A549 (cell line): ENCODE results near the gene ADPRHL1. TPM values are rescaled to one million over a fixed set of nuclear protein-coding genes. Genes with fewer than 3 reads are reported as not detected.

Source experiments
- ATAC-seq, 2 experiments: fragments of 200-7000 bp in 1 of 2; fragments of >200 bp in 1 of 2; cut with Nextera tagmentation in 1 of 2; cut with Tn5 transposase in 1 of 2; 3 replicates each; pipeline versions ENCODE4 v1.8.0 to v1.9.1; 2018 to 2020; ENCODE audit warnings: mild to moderate bottlenecking in 1 of 2, moderate library complexity in 1 of 2
- CTCF ChIA-PET: fragments of 300-600 bp; sonication (Branson Sonifier 250); formaldehyde crosslinking; extraction: SDS; loops from one replicate; lab custom pipeline; 2021; ENCODE audit warnings: antibody characterized with exemption, inconsistent platforms; lab: Yijun Ruan, JAX
- POLR2A ChIA-PET: fragments of 350-600 bp; formaldehyde crosslinking; extraction: SDS; loops from one replicate; lab custom pipeline; 2021; ENCODE audit warnings: antibody characterized with exemption, inconsistent platforms; lab: Yijun Ruan, JAX
- DNase-seq, 2 experiments: peaks; one replicate each; pipeline versions ENCODE4 v3.0.0 to v3.0.0-alpha.2; 2011 to 2016; ENCODE audit warnings: low read depth in 1 of 2, low spot score in 1 of 2
- FAIRE-seq: peaks from 2 replicates; lab custom pipeline; 2011; peaks lifted over from hg19 to GRCh38; lab: Jason Lieb, UNC
- H3K27ac ChIP-seq, 2 experiments: fragments of >200 bp; sonication (Bioruptor Twin); formaldehyde crosslinking; 3 replicates each; pipeline ENCODE4 v1.5.1; 2016 to 2017
- H3K4me1 ChIP-seq: fragments of >200 bp; sonication (Bioruptor Twin); formaldehyde crosslinking; 3 replicates; pipeline ENCODE4 v1.6.1; 2016
- H3K4me2 ChIP-seq: fragments of >200 bp; sonication (Bioruptor Twin); formaldehyde crosslinking; 3 replicates; pipeline ENCODE4 v1.6.1; 2016
- H3K4me3 ChIP-seq: fragments of >200 bp; sonication (Bioruptor Twin); formaldehyde crosslinking; 3 replicates; pipeline ENCODE4 v1.5.1; 2016
- H3K9me3 ChIP-seq: fragments of >200 bp; sonication (Bioruptor Twin); formaldehyde crosslinking; 3 replicates; pipeline ENCODE4 v1.6.1; 2016
- CBX8 ChIP-seq: fragments of 200-600 bp; sonication (generic); IDR thresholded peaks from 2 replicates; pipeline ENCODE4 v1.6.1; 2016
- CEBPB ChIP-seq, 2 experiments: fragments of >200 bp in 1 of 2; sonication (Bioruptor Twin) in 1 of 2; formaldehyde crosslinking in 1 of 2; IDR thresholded peaks; 2 replicates each; pipeline ENCODE4 v1.6.1; 2012 to 2016
- CHD2 ChIP-seq: fragments of 150-350 bp; IDR thresholded peaks from 2 replicates; pipeline ENCODE4 v1.6.1; 2014; ENCODE audit warnings: low read length; ENCODE audit not compliant: partially characterized antibody
- CHD4 ChIP-seq: fragments of 200-600 bp; sonication (generic); IDR thresholded peaks from 2 replicates; pipeline ENCODE4 v1.6.1; 2016; ENCODE audit warnings: antibody characterized with exemption, mild to moderate bottlenecking, borderline replicate concordance
- EHF ChIP-seq: fragments of 250-450 bp; sonication (Bioruptor Pico); IDR thresholded peaks from 2 replicates; pipeline ENCODE4 v1.5.0; 2020; ENCODE audit warnings: mild to moderate bottlenecking
- ELK1 ChIP-seq: fragments of 150-350 bp; IDR thresholded peaks from 2 replicates; pipeline ENCODE4 v1.6.1; 2014; ENCODE audit warnings: low read depth, mild to moderate bottlenecking, low read length
- EP300 ChIP-seq, 2 experiments: fragments of >200 bp; sonication (Bioruptor Twin); formaldehyde crosslinking; IDR thresholded peaks; 2 replicates in 1 of 2; 3 replicates in 1 of 2; pipeline ENCODE4 v1.6.1; 2016 to 2017
- FOSB ChIP-seq: fragments of 250-450 bp; sonication (Bioruptor Pico); IDR thresholded peaks from 2 replicates; pipeline ENCODE4 v1.5.0; 2020; ENCODE audit warnings: mild to moderate bottlenecking, moderate library complexity
- FOXS1 ChIP-seq: fragments of 250-450 bp; sonication (Bioruptor Pico); IDR thresholded peaks from 2 replicates; pipeline ENCODE4 v1.5.0; 2020; ENCODE audit warnings: mild to moderate bottlenecking, moderate library complexity
- HDAC2 ChIP-seq: fragments of 200-600 bp; sonication (generic); IDR thresholded peaks from 2 replicates; pipeline ENCODE4 v1.6.1; 2016
- HOXB13 ChIP-seq: fragments of 250-450 bp; sonication (Bioruptor Pico); IDR thresholded peaks from 2 replicates; pipeline ENCODE4 v1.5.0; 2020; ENCODE audit warnings: low read depth, mild to moderate bottlenecking, moderate library complexity
- MAFK ChIP-seq: fragments of 450-650 bp; IDR thresholded peaks from 2 replicates; pipeline ENCODE4 v1.6.1; 2014; ENCODE audit not compliant: partially characterized antibody
- NFE2L2 ChIP-seq: fragments of 150-350 bp; conservative IDR thresholded peaks from 2 replicates; pipeline ENCODE4 v1.6.1; 2014; ENCODE audit warnings: low read length
- PBX3 ChIP-seq: IDR thresholded peaks from 2 replicates; pipeline ENCODE4 v1.6.1; 2012
- POLR2A ChIP-seq: IDR thresholded peaks from 2 replicates; pipeline ENCODE4 v1.6.1; 2012; ENCODE audit warnings: mild to moderate bottlenecking, low read length
- POLR2AphosphoS2 ChIP-seq: conservative IDR thresholded peaks from 2 replicates; pipeline ENCODE4 v1.6.1; 2012; ENCODE audit warnings: low read length, improper control_type of control experiment, inconsistent platforms
- RAD21 ChIP-seq, 2 experiments: fragments of >200 bp in 1 of 2; sonication (Bioruptor Twin) in 1 of 2; formaldehyde crosslinking in 1 of 2; IDR thresholded peaks in 1 of 2; conservative IDR thresholded peaks in 1 of 2; 2 replicates in 1 of 2; 3 replicates in 1 of 2; pipeline ENCODE4 v1.6.1; 2012 to 2018; ENCODE audit warnings: inconsistent platforms in 1 of 2
- RFX5 ChIP-seq: fragments of 450-650 bp; IDR thresholded peaks from 2 replicates; pipeline ENCODE4 v1.7.1; 2014; ENCODE audit warnings: antibody characterized with exemption, mild to moderate bottlenecking, moderate library complexity
- TFCP2L1 ChIP-seq: fragments of 250-450 bp; sonication (Bioruptor Pico); IDR thresholded peaks from 2 replicates; pipeline ENCODE4 v1.5.0; 2021; ENCODE audit warnings: mild to moderate bottlenecking
- ZFP36 ChIP-seq: fragments of 450-650 bp; IDR thresholded peaks from 2 replicates; pipeline ENCODE4 v1.6.1; 2014; ENCODE audit warnings: borderline replicate concordance; ENCODE audit not compliant: partially characterized antibody
- WGBS: methylation state at CpG from one replicate; pipeline ENCODE4 v1.1.6; 2017; ENCODE audit errors: missing lambda C conversion rate; 5-methylcytosine and 5-hydroxymethylcytosine counted together
- polyA plus RNA-seq, 4 experiments: library from polyadenylated mRNA; depleted of rRNA in 3 of 4; stranded (reverse); fragments of >200 nt; fragmentation: RNase III in 1 of 4; extraction: RNeasy Plus Mini Kit Qiagen cat#74134 plus additional on column Dnase treatment in 1 of 4; gene quantifications; 2 replicates in 3 of 4; 3 replicates in 1 of 4; pipeline ENCODE4 v1.2.3, GENCODE V29; 2011 to 2017
- TF ChIP-seq, protein P1 (sequence below): fragments of 250-450 bp; sonication (Bioruptor Pico); IDR thresholded peaks from 2 replicates; pipeline ENCODE4 v1.5.0; 2021; ENCODE audit warnings: mild to moderate bottlenecking, moderate library complexity, borderline replicate concordance
- TF ChIP-seq, protein P2 (sequence below): IDR thresholded peaks from 2 replicates; pipeline ENCODE4 v1.6.1; 2012

ADPRHL1 gene
- polyA plus RNA-seq, 2 of the 4 experiments (the other 2 are of a cell fraction) = 11.0 to 11.4 TPM

DNA sequence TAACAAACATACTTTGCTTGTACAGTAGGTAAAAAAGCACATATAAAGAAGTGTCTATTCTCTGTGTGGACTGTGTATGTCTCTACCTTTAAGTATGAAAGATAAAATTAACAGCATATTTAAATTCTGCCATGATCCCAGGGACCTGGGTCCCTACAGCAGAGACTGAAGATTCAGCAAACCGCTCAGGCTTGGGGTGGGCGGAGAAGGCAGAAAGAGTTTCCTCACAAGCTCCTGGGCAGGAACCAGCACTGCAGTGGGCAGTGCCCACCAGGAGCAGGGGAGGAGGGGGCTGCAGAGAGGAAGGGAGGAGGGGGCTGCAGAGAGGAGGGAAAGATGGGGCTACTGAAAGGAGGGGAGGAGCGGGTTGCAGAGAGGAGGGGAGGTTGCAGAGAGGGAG lies 44.7 kb downstream of the ADPRHL1 start:
- ChIA-PET POLR2A (no interaction called here), CTCF (interaction anchor here (2.8 kb wide), 1 partner anchor 14 kb away, joined by 18 read pairs; no protein-coding TSS in a partner anchor)
- Histone ChIP-seq H3K4me2 (no peak overlapping the region), H3K4me1 (peaks cover 20% of the 10 kb centered on the region), H3K27ac (no peak overlapping the region; a peak in 1 of 6 replicates), H3K4me3 (no peak overlapping the region), H3K9me3 (no peaks in the 10 kb centered on the region)
- whole genome bisulfite sequencing = 87% methylated on average over 2 of the region's 3 CpGs
- DNase-seq = no peak
- no peak for FAIRE-seq
- no peak for ATAC-seq
- no peak for TF ChIP-seq MAFK
- no peak for TF ChIP-seq ZFP36
- TF ChIP-seq CEBPB (IDR thresholded peaks at IDR 0.05) = no peak
- no peak for TF ChIP-seq PBX3
- TF ChIP-seq EP300 (IDR thresholded peaks at IDR 0.05) = no peak
- TF ChIP-seq POLR2AphosphoS2 = no peak

- no peak overlapping the region for H3K27ac ChIP-seq
- H3K4me3 ChIP-seq = no peak overlapping the region
- ChIA-PET CTCF (interaction anchor here (0.6 to 2.8 kb wide), 2 partner anchors 14 kb away, joined by 3 to 18 read pairs; no protein-coding TSS in a partner anchor), POLR2A (no interaction called here)
- H3K9me3 ChIP-seq = no peaks in the 10 kb centered on the region
- peaks cover 20% of the 10 kb centered on the region for H3K4me1 ChIP-seq
- H3K4me2 ChIP-seq = no peak overlapping the region
- no peak for DNase-seq
- FAIRE-seq = no peak
- no peak for ATAC-seq
- no peak for TF ChIP-seq RAD21 (conservative IDR thresholded peaks at IDR 0.05 in 1 of 2, IDR thresholded peaks at IDR 0.05 in 1 of 2)
- TF ChIP-seq FOSB (CRISPR knock-in tag) = no peak
- TF ChIP-seq, protein P1, sequence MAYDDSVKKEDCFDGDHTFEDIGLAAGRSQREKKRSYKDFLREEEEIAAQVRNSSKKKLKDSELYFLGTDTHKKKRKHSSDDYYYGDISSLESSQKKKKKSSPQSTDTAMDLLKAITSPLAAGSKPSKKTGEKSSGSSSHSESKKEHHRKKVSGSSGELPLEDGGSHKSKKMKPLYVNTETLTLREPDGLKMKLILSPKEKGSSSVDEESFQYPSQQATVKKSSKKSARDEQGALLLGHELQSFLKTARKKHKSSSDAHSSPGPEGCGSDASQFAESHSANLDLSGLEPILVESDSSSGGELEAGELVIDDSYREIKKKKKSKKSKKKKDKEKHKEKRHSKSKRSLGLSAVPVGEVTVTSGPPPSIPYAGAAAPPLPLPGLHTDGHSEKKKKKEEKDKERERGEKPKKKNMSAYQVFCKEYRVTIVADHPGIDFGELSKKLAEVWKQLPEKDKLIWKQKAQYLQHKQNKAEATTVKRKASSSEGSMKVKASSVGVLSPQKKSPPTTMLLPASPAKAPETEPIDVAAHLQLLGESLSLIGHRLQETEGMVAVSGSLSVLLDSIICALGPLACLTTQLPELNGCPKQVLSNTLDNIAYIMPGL (CRISPR knock-in tag) = no peak
- no peak for TF ChIP-seq HOXB13 (CRISPR knock-in tag)
- 93% methylated on average over 10 of the region's 41 CpGs for WGBS
These were observed 45.5 kb downstream of the ADPRHL1 start for GRCh38 chr13:113407531-113408393.

DNA sequence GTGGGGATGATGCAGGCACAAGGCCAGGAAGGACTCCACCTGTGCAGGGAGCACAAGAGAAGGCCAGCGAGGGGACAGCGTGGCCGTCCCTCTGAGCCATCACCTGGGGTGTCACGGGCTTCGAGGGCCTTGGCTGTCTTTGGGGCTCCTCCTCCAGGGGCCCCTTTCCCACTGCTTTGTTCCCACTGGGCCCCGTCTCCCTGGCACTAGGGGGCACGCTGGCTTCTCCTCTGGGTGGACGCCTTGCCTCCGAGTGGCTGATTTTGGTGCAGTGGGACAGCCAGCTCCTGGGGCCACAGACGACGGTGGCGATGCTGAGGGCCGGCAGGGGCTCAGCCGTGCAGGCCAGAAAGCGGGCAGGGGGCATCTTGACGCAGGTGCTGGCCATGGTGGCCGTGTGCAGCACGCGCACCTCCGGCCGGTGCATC lies 46.2 kb downstream of the ADPRHL1 start:
- TF ChIP-seq EHF (CRISPR knock-in tag) (no peak), CHD4 (no peak), HDAC2 (no peak), POLR2A (no peak), TFCP2L1 (CRISPR knock-in tag) (no peak), FOXS1 (CRISPR knock-in tag) (no peak), NFE2L2 (no peak), CHD2 (no peak), ELK1 (no peak), CEBPB (IDR thresholded peaks at IDR 0.05) (no peak), CBX8 (no peak), RFX5 (no peak), FOSB (CRISPR knock-in tag) (no peak), HOXB13 (CRISPR knock-in tag) (no peak)
- TF ChIP-seq, protein P2, sequence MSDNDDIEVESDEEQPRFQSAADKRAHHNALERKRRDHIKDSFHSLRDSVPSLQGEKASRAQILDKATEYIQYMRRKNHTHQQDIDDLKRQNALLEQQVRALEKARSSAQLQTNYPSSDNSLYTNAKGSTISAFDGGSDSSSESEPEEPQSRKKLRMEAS = no peak
- no peak overlapping the region for H3K4me2 ChIP-seq
- H3K9me3 ChIP-seq = no peaks in the 10 kb centered on the region
- POLR2A ChIA-PET = no interaction called here
- H3K4me1 ChIP-seq = peaks cover 20% of the 10 kb centered on the region
- DNase-seq (no peak), ATAC-seq (no peak), FAIRE-seq (no peak)
- 68% methylated on average over 8 of the region's 21 CpGs for WGBS
- CTCF ChIA-PET = interaction anchor here (0.6 kb wide), 1 partner anchor 13 kb away, joined by 3 read pairs; no protein-coding TSS in a partner anchor
- H3K4me3 ChIP-seq = no peak overlapping the region
- no peak overlapping the region for H3K27ac ChIP-seq
